Measurements from ENCODE around the gene SUN1.

The SUN1 gene

DNA sequence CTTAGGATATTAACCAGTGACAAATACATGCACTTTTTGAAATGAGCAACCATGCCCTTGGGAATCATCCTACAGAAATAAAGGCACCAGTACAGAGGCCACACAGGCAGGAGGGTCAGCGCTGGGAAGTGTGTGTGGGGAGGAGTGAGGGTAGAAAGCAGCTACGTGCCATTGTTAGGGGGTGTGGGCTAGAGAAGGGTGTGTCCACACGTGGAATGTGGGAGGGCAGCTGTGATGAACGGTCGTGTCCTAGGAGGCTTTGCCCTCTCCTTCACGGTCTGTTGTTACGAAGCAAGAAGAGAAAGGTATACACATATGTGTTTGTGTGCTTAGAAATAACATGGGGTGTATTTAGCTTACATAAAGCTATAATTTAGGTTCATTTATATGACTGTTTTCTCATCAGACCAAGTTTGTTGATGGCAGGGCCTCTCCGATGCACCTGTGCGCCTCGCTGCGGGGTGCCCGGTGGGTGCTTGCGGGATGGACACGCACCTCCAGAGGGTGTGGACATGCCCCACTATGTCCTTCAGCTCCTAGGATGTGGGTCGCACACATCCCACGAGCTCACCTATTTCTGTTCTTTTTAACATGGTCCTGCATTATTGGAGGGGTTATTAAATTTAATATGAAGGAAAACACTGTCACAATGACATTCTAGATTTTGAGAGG lies 27.2 kb downstream of the SUN1 start:
- Mint-ChIP-seq H3K27me3 (ENCODE audit: low read depth, poor library complexity) (no peaks in the 10 kb centered on the region), H3K4me3 (no peak overlapping the region), H3K27ac (no peak overlapping the region), H3K9me3 (no peaks in the 10 kb centered on the region), H3K36me3 (ENCODE audit: low read depth) (peaks cover 75% of the 10 kb centered on the region), H3K4me1 (no peaks in the 10 kb centered on the region)
- DNase-seq: no peak
- TF ChIP-seq, protein P1, sequence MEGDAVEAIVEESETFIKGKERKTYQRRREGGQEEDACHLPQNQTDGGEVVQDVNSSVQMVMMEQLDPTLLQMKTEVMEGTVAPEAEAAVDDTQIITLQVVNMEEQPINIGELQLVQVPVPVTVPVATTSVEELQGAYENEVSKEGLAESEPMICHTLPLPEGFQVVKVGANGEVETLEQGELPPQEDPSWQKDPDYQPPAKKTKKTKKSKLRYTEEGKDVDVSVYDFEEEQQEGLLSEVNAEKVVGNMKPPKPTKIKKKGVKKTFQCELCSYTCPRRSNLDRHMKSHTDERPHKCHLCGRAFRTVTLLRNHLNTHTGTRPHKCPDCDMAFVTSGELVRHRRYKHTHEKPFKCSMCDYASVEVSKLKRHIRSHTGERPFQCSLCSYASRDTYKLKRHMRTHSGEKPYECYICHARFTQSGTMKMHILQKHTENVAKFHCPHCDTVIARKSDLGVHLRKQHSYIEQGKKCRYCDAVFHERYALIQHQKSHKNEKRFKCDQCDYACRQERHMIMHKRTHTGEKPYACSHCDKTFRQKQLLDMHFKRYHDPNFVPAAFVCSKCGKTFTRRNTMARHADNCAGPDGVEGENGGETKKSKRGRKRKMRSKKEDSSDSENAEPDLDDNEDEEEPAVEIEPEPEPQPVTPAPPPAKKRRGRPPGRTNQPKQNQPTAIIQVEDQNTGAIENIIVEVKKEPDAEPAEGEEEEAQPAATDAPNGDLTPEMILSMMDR (IDR thresholded peaks at IDR 0.05): no peak

DNA sequence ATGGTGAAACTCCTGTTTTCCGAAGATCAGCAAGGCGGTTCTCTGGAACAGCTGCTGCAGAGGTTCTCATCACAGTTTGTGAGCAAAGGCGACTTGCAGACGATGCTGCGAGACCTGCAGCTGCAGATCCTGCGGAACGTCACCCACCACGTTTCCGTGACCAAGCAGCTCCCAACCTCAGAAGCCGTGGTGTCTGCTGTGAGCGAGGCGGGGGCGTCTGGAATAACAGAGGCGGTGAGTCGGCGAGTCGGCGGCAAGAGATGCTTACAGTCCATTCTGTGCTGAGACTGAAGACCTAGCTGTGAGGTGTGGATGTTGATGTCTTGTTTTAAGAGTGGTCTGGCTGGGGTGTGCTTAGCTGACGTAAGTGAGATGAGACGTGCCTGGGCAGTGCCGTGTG lies 27.9 kb downstream of the SUN1 start:
- TF ChIP-seq, protein P1 (IDR thresholded peaks at IDR 0.05): no peak
- Mint-ChIP-seq H3K4me3 (no peak overlapping the region), H3K36me3 (ENCODE audit: low read depth) (peaks cover 76% of the 10 kb centered on the region), H3K4me1 (no peaks in the 10 kb centered on the region), H3K27me3 (ENCODE audit: low read depth, poor library complexity) (no peaks in the 10 kb centered on the region), H3K9me3 (no peaks in the 10 kb centered on the region), H3K27ac (peak overlapping the region; percentile 20)
- no peak for DNase-seq

DNA sequence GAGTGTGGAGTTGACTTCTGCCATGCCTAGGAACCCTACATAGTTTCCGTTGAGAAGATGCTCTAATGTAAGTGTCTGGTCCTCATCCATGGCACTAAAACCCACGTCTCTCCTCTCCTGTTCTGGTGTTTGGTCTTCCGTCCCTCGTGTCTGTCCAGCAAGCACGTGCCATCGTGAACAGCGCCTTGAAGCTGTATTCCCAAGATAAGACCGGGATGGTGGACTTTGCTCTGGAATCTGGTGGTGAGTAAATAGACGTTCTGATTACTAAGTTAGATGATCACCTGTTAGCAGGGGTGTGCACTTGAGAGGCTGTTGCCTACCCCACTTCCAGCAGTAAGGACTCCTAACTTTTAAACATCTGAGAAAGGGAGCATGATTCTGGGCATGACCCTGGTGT lies 28.9 kb downstream of the SUN1 start:
- Mint-ChIP-seq H3K36me3 (ENCODE audit: low read depth) (peaks cover 79% of the 10 kb centered on the region), H3K9me3 (no peaks in the 10 kb centered on the region), H3K27me3 (ENCODE audit: low read depth, poor library complexity) (no peaks in the 10 kb centered on the region), H3K27ac (peak overlapping the region; percentile 29), H3K4me3 (no peak overlapping the region), H3K4me1 (no peaks in the 10 kb centered on the region)
- DNase-seq: no peak
- TF ChIP-seq, protein P1 (IDR thresholded peaks at IDR 0.05): no peak

DNA sequence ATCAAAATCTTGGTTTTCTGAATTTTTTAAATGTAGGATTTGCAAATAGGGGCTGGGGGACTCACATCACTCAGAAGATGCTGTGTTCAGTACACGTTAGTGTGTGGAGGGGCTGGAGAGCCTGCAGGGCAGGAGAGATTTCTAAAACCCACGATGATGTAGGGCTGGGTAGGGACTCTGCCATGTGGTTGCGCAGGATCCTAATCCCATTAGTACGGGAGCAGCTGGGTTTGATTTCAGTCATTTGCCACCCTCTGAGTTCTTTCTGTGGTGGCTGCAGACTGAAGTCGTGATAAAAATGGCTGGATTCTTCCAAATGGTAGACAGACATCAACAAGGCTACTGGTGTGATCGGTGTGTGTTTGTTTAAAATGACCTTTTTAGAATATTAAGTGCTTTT lies 29.9 kb downstream of the SUN1 start:
- no peaks in the 10 kb centered on the region for H3K9me3 Mint-ChIP-seq
- H3K4me3 Mint-ChIP-seq: no peak overlapping the region
- no peaks in the 10 kb centered on the region for H3K4me1 Mint-ChIP-seq
- TF ChIP-seq, protein P1 (IDR thresholded peaks at IDR 0.05): no peak
- H3K27me3 Mint-ChIP-seq (ENCODE audit: low read depth, poor library complexity): no peaks in the 10 kb centered on the region
- peaks cover 85% of the 10 kb centered on the region for H3K36me3 Mint-ChIP-seq (ENCODE audit: low read depth)
- H3K27ac Mint-ChIP-seq: no peak overlapping the region
- no peak for DNase-seq

DNA sequence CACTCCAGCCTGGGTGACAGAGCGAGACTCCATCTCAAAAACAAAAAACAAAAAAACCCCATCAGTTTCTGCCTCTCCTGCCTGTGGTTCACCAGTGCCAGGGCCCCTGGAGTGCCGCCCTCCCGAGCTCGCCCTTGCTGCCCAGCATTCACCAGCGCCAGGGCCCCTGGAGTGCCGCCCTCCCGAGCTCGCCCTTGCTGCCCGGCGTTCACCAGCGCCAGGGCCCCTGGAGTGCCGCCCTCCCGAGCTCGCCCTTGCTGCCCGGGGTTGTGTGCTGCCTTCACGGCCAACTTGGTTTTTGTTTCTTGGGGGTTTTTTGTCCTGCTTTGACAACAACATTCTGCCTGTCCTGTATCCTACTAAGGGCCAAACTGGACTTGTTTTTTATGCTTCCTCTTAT lies 30.8 kb downstream of the SUN1 start:
- H3K27me3 Mint-ChIP-seq (ENCODE audit: low read depth, poor library complexity): no peaks in the 10 kb centered on the region
- TF ChIP-seq, protein P1 (IDR thresholded peaks at IDR 0.05): no peak
- no peak overlapping the region for H3K27ac Mint-ChIP-seq
- H3K4me3 Mint-ChIP-seq: no peak overlapping the region
- no peaks in the 10 kb centered on the region for H3K4me1 Mint-ChIP-seq
- H3K36me3 Mint-ChIP-seq (ENCODE audit: low read depth): peaks cover 94% of the 10 kb centered on the region
- H3K9me3 Mint-ChIP-seq: no peaks in the 10 kb centered on the region
- no peak for DNase-seq

DNA sequence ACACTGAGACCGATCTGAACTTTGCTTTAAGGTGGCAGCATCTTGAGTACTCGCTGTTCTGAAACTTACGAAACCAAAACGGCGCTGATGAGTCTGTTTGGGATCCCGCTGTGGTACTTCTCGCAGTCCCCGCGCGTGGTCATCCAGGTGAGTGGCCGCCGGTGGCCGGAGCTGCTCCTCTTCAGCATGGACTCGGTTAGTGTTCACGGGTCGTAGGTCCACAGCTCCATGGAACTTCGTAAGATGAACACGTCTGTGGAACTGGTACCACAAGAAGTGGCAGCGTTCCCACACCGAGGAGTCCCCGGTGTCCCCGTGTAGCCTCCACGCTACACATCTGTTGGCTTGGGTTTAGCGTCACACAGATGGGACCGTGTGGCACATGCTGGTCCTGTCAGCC lies 33.6 kb downstream of the SUN1 start:
- DNase-seq: no peak
- Mint-ChIP-seq H3K4me3 (no peak overlapping the region), H3K27me3 (ENCODE audit: low read depth, poor library complexity) (no peaks in the 10 kb centered on the region), H3K27ac (no peak overlapping the region), H3K36me3 (ENCODE audit: low read depth) (peaks cover 86% of the 10 kb centered on the region), H3K4me1 (no peaks in the 10 kb centered on the region), H3K9me3 (no peaks in the 10 kb centered on the region)
- TF ChIP-seq, protein P1 (IDR thresholded peaks at IDR 0.05): no peak

Measured in nephron progenitor cell (in vitro differentiated cells).